HEK293 (cell line): ENCODE data around the gene RBM34.

Experiments
- BCL11B ChIP-seq: fragments of 450-650 bp; formaldehyde crosslinking; IDR thresholded peaks from 2 replicates; pipeline ENCODE4 v1.5.1; 2016; ENCODE audit warnings: low read depth, missing biosample characterization, missing genetic modification characterization
- FEZF1 ChIP-seq: fragments of 450-650 bp; formaldehyde crosslinking; IDR thresholded peaks from 2 replicates; pipeline ENCODE4 v1.5.1; 2016; ENCODE audit warnings: missing biosample characterization, missing genetic modification characterization
- GFI1B ChIP-seq: fragments of 450-650 bp; formaldehyde crosslinking; IDR thresholded peaks from 2 replicates; pipeline ENCODE4 v1.5.1; 2016; ENCODE audit warnings: missing biosample characterization, missing genetic modification characterization
- HOXD13 ChIP-seq: sonication (generic); formaldehyde crosslinking; IDR thresholded peaks from 2 replicates; pipeline ENCODE4 v1.8.0; 2022; ENCODE audit warnings: missing genetic modification reagents, borderline replicate concordance
- IKZF3 ChIP-seq: fragments of 450-650 bp; IDR thresholded peaks from 2 replicates; pipeline ENCODE4 v1.5.0; 2018; ENCODE audit warnings: missing biosample characterization, mild to moderate bottlenecking, missing genetic modification characterization, moderate library complexity
- KLF1 ChIP-seq: fragments of 450-650 bp; formaldehyde crosslinking; IDR thresholded peaks from 2 replicates; pipeline ENCODE4 v1.5.1; 2016; ENCODE audit warnings: missing biosample characterization, missing genetic modification characterization
- KLF9 ChIP-seq: fragments of 450-650 bp; formaldehyde crosslinking; IDR thresholded peaks from 2 replicates; pipeline ENCODE4 v1.5.1; 2016; ENCODE audit warnings: missing biosample characterization, missing genetic modification characterization, low read depth
- SALL2 ChIP-seq: fragments of 450-650 bp; formaldehyde crosslinking; IDR thresholded peaks from 2 replicates; pipeline ENCODE4 v1.5.0; 2017; ENCODE audit warnings: missing biosample characterization, mild to moderate bottlenecking, missing genetic modification characterization, borderline replicate concordance
- YY2 ChIP-seq: fragments of 450-650 bp; formaldehyde crosslinking; IDR thresholded peaks from 2 replicates; pipeline ENCODE4 v1.5.1; 2016; ENCODE audit warnings: missing biosample characterization, missing genetic modification characterization
- ZEB2 ChIP-seq: fragments of 450-650 bp; formaldehyde crosslinking; IDR thresholded peaks from 2 replicates; pipeline ENCODE4 v1.5.1; 2016; ENCODE audit warnings: missing biosample characterization, missing genetic modification characterization
- ZNF121 ChIP-seq: fragments of 450-650 bp; formaldehyde crosslinking; IDR thresholded peaks from 2 replicates; pipeline ENCODE4 v1.5.1; 2016; ENCODE audit warnings: missing biosample characterization, missing genetic modification characterization
- ZNF148 ChIP-seq: fragments of 450-650 bp; formaldehyde crosslinking; IDR thresholded peaks from 2 replicates; pipeline ENCODE4 v1.5.0; 2017; ENCODE audit warnings: missing biosample characterization, missing genetic modification characterization, borderline replicate concordance
- ZNF169 ChIP-seq: fragments of 450-650 bp; formaldehyde crosslinking; IDR thresholded peaks from 2 replicates; pipeline ENCODE4 v1.5.1; 2016; ENCODE audit warnings: missing biosample characterization, missing genetic modification characterization
- ZNF174 ChIP-seq: fragments of 450-650 bp; formaldehyde crosslinking; IDR thresholded peaks from 2 replicates; pipeline ENCODE4 v1.5.0; 2017; ENCODE audit warnings: missing biosample characterization, mild to moderate bottlenecking, missing genetic modification characterization
- ZNF202 ChIP-seq: fragments of 450-650 bp; formaldehyde crosslinking; IDR thresholded peaks from 2 replicates; pipeline ENCODE4 v1.5.1; 2016; ENCODE audit warnings: missing biosample characterization, missing genetic modification characterization, borderline replicate concordance
- ZNF214 ChIP-seq: fragments of 450-650 bp; formaldehyde crosslinking; IDR thresholded peaks from 2 replicates; pipeline ENCODE4 v1.5.1; 2017; ENCODE audit warnings: missing biosample characterization, mild to moderate bottlenecking, missing genetic modification characterization, borderline replicate concordance
- ZNF223 ChIP-seq: fragments of 450-650 bp; formaldehyde crosslinking; IDR thresholded peaks from 2 replicates; pipeline ENCODE4 v1.5.1; 2016; ENCODE audit warnings: missing biosample characterization, missing genetic modification characterization
- ZNF274 ChIP-seq, 2 experiments: fragments of 200-500 bp in 1 of 2; fragments of 450-650 bp in 1 of 2; sonication (Bioruptor generic) in 1 of 2; formaldehyde crosslinking in 1 of 2; IDR thresholded peaks; 2 replicates each; pipeline versions ENCODE4 v1.5.1 to v1.6.1; 2014 to 2016; ENCODE audit warnings: borderline replicate concordance in 1 of 2, inconsistent platforms in 1 of 2, low read length in 1 of 2, missing biosample characterization in 1 of 2, missing genetic modification characterization in 1 of 2
- ZNF280D ChIP-seq: fragments of 450-650 bp; formaldehyde crosslinking; IDR thresholded peaks from 2 replicates; pipeline ENCODE4 v1.5.1; 2016; ENCODE audit warnings: missing biosample characterization, missing genetic modification characterization
- ZNF366 ChIP-seq: fragments of 450-650 bp; formaldehyde crosslinking; conservative IDR thresholded peaks from 2 replicates; pipeline ENCODE4 v1.5.1; 2016; ENCODE audit warnings: missing biosample characterization, missing genetic modification characterization
- ZNF514 ChIP-seq: fragments of 450-650 bp; formaldehyde crosslinking; IDR thresholded peaks from 2 replicates; pipeline ENCODE4 v1.5.1; 2016; ENCODE audit warnings: missing biosample characterization, missing genetic modification characterization
- ZNF518A ChIP-seq: fragments of 450-650 bp; formaldehyde crosslinking; conservative IDR thresholded peaks from 2 replicates; pipeline ENCODE4 v1.5.1; 2016; ENCODE audit warnings: low read depth, missing biosample characterization, missing genetic modification characterization
- ZNF623 ChIP-seq: fragments of 450-650 bp; formaldehyde crosslinking; IDR thresholded peaks from 2 replicates; pipeline ENCODE4 v1.5.1; 2016; ENCODE audit warnings: missing biosample characterization, missing genetic modification characterization
- ZNF692 ChIP-seq: fragments of 450-650 bp; formaldehyde crosslinking; IDR thresholded peaks from 2 replicates; pipeline ENCODE4 v1.5.1; 2016; ENCODE audit warnings: missing biosample characterization, missing genetic modification characterization
- ZSCAN16 ChIP-seq: fragments of 450-650 bp; formaldehyde crosslinking; IDR thresholded peaks from 2 replicates; pipeline ENCODE4 v1.5.1; 2016; ENCODE audit warnings: missing biosample characterization, missing genetic modification characterization
- ZSCAN5A ChIP-seq: fragments of 450-650 bp; formaldehyde crosslinking; IDR thresholded peaks from 2 replicates; pipeline ENCODE4 v1.5.1; 2016; ENCODE audit warnings: missing biosample characterization, missing genetic modification characterization

RBM34 gene

GRCh38 chr1:235107368-235108184, 53.5 kb downstream of the RBM34 start (continued):
- TF ChIP-seq ZNF148 (tag by site-specific recombination), result no peak
- TF ChIP-seq ZNF280D (tag by site-specific recombination), result no peak
- no peak for TF ChIP-seq ZEB2 (tag by site-specific recombination)
- TF ChIP-seq ZNF518A, result no peak
- no peak for TF ChIP-seq BCL11B (tag by site-specific recombination)
- TF ChIP-seq GFI1B (tag by site-specific recombination), result no peak
- TF ChIP-seq ZNF623, result no peak
- TF ChIP-seq KLF1, result no peak
- no peak for TF ChIP-seq ZNF366 (tag by site-specific recombination)
- TF ChIP-seq ZSCAN5A, result no peak
- no peak for TF ChIP-seq ZNF202 (tag by site-specific recombination)
- TF ChIP-seq HOXD13 (CRISPR knock-in tag), result 0 out of 2 replicates have a peak, but pooled peaks have one; percentile 23
- no peak for TF ChIP-seq FEZF1 (tag by site-specific recombination)
- no peak for TF ChIP-seq ZNF223
- TF ChIP-seq SALL2 (tag by site-specific recombination), result no peak
- TF ChIP-seq ZNF692 (tag by site-specific recombination), result no peak
- no peak for TF ChIP-seq YY2 (tag by site-specific recombination)
- no peak for TF ChIP-seq ZNF174
- TF ChIP-seq IKZF3 (tag by site-specific recombination), result 0 out of 2 replicates have a peak, but pooled peaks have one; percentile 0
- TF ChIP-seq ZNF274 (IDR thresholded peaks at IDR 0.05; ENCODE audit: low read length), result no peak
- no peak for TF ChIP-seq ZNF274 (tag by site-specific recombination; IDR thresholded peaks at IDR 0.05; ENCODE audit: borderline replicate concordance)
- no peak for TF ChIP-seq ZNF169 (tag by site-specific recombination)
- TF ChIP-seq ZNF121, result peak; percentile 94
- TF ChIP-seq ZNF514 (tag by site-specific recombination), result no peak
- TF ChIP-seq ZSCAN16, result no peak
- TF ChIP-seq ZNF214 (tag by site-specific recombination), result no peak
- TF ChIP-seq KLF9, result no peak
